Ovary (tissue), 3 donors: ENCODE results near the gene CYP46A1.

ENCODE experiments used
- CTCF ChIP-seq, 3 donors: fragments of 450-650 bp in 2 of 3; fragments of 200-600 bp in 1 of 3; IDR thresholded peaks; one replicate each; pipeline versions ENCODE4 v1.5.1 to v1.8.0; 2016 to 2022; ENCODE audit warnings: antibody characterized with exemption in 3 of 3, mild to moderate bottlenecking in 1 of 3
- EP300 ChIP-seq: sonication (generic); formaldehyde crosslinking; IDR thresholded peaks from one replicate; pipeline ENCODE4 v1.6.1; 2017; ENCODE audit warnings: antibody characterized with exemption
- donor health status: DM: no; HTN: no; CAD: no.

GRCh38 chr14:99675382-99675835, 8.7 kb upstream of the CYP46A1 start:
- TF ChIP-seq EP300 (no peak), CTCF (IDR thresholded peaks at IDR 0.05) (no peak)
